ENCODE results near the gene WFDC10B.
"Not testable (repeated sequence)": the region's sequence is repeated elsewhere in the genome, so short reads cannot be mapped to it uniquely, and the experiment has no call there.

Gene WFDC10B

DNA sequence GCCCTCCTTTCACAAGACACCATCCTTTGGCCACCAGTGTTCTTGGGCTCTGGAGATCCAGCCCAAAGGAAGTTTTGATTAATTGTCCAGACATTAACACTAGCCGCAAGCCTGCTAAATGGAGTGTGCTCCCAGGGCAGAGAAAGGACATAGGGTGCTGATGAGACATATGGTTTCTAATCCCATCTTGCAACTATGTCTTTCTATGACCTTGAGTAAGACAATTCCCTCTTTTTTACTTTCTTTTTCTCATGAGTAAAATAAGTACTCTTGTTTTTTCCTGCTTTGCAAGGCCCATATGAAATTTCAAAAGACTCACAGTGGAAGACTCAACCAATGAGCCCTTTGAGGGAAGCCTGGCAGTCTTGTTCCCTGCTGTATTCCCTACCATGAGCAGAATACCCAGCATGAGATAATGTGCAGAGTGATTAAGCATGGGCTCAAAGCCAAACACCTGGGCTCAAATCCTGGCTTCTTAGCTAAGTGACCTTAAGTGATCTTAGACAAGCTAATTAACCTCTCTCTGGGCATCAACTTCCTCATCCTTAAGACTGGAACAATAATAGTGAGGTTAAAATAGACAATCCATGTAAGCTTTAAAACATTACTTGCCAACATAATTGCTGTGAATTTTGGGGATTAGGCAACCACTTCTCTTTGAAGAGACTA lies at the start of gene WFDC10B:
WFDC10B (minus strand) TSS at position 51 of the 669 bp plus-strand sequence. CDS start 19,027 bp downstream, outside the sequence.
- no peak for DNase-seq

DNA sequence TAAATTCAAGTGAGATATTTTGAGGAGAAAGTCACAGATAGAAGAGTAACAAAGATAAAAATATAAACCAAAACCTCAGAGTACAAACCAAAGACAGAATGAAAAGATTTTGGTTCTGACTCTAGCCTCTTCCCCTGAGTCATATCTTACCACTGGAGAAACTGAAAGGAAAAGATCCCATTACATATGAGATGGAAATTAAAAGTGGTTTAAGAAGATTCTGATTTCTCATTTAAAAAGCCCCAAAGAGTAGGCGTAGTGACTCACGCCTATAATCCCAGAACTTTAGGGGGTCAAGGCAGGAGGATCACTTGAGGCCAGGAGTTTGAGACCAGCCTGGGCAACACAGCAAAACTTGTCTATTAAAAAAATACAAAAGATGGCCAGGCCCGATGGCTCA lies 47.9 kb upstream of the WFDC10B start:
- DNase-seq = peak; percentile 21 to 43

DNA sequence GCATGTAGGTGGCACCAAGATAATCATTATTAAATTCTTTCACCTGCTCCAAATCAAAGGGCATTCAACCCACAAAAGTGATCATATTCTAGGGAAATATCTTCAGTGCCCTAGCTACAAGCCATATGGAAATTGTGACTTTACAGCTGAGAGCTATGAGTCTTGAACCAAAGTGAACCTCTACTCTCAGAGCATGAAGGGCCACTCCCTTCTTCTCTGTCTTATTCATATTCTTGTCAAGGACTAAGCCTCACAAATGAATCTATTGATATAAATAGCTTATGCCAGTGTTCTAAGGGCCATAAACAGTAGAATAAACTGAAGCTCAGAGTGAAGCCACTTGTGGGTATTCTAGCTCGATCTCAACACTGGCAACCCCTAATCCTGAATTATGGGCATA lies 46.9 kb upstream of the WFDC10B start:
- no peak for DNase-seq

DNA sequence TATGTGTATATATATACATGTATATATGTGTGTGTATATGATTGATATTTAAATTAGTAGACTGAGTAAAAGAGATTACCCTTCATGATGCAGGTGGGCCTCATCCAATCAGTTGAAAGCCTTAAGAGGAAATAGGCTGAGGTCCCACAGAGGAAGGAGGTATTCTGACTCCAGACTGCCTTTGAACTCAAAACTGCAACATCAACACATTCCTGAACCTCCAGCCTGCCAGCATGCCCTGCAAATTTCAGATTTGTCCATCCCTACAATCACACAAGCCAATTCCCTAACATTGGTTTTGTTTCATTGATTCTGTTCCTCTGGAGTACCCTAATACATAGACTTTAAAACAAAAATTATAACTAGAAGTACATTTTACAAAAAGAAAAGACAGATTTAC lies 40.2 kb upstream of the WFDC10B start:
- DNase-seq = no peak

DNA sequence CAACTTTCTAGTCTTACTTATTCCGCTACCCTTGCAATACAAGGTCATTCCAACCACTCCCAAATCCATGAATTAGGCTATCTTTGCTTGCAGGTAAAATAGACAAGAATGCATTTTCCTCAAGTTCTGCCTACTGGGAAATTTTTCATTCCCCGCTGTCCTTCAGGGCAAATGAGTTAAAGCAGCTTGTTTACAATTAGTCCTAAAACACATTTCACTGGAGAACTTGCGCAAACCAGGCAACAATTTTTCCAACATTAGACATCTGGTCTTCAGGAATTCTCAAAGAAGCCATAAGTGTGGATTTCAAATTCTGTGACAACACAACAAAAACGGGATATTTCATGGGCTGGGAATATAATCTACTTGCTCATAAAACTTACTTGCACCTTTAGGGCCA lies 37.8 kb upstream of the WFDC10B start:
- no peak for DNase-seq

DNA sequence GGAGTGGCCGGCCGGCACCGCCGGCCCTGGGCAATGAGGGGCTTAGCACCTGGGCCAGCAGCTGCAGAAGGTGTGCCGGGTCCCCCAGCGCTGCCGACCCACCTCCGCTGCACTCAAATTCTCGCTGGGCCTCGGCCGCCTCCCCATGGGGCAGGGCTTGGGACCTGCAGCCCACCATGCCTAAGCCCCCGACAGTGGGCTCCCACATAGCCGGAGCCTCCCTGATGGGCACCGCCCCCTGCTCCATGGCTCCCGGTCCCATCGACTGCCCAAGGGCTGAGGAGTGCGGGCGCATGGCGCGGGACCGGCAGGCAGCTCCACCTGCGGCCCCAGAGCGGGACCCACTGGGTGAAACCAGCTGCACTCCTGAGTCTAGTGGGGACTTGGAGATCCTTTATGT lies 31.2 kb upstream of the WFDC10B start:
- DNase-seq = no peak

DNA sequence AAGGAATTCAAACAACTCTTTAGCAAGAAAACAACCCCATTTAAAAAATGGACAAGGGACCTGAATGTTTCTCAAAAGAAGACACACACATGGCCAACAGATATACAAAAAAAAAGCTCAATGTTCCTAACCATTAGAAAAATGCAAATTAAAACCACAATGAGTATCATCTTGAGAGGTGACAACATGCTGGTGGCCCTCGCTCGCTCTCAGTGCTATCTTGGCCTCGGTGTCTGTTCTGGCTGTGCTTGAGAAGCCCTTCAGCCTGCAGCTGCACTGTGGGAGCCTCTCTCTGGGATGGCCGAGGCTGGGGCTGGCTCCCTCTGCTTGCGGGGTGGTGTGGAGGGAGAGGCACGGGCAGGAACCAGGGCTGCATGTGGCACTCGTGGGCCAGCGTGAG lies 30.7 kb upstream of the WFDC10B start:
- DNase-seq = no peak

DNA sequence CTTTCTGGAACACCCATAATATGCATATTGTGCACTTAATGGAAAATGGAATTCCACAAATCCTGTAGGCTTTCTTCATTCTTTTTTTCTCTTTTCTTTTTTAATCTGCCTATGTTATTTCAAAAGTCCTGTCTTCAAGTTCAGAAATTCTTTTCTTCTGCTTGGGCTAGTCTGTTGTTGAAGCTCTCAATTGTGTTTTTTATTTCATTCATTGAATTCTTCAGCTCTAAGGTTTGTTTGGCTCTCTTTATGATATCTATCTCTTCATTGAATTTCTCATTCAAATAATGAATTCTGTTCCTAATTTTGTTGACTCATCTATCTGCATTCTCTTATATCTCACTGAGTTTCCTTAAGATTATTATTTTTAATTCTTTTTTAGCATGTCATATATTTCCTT lies 27.4 kb upstream of the WFDC10B start:
- DNase-seq = no peak

DNA sequence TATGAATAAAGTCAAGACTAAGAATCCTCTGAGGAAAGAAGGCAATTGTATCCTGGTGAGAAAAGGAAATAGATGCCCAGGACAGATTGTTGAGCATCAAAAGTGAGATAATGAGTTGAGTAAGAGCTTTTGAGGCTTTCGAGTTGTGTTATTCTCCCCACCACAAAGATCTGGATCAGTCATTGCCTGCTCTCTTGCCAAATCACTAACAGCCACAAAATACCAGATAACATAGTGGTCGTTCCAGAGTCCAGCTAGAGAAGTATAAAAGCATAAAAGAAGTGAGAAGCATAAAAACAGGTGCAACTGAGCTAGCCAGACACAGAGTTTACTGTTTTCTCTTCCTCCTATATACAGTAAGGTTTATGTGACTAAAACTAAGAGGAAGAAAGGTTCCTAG lies 22.2 kb upstream of the WFDC10B start:
- no peak for DNase-seq

DNA sequence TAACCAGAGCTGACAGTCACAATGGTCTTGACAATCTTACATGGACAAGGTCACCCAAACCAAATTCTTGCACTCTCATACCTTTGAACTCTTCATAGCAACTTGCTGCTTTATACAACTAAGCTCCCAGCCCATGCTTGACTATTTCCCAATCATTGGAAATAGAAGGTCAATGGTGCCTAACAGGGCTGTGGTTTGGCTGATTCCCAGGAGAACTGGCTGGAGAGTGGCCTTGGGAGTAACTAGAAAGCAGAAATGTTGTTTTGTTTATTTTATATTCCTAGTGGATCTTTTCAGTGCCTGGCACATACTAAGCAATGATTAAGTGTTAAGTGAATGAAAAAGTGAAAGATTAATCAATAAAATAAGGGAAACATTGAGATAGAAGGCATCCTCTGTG lies 20.3 kb upstream of the WFDC10B start:
- no peak for DNase-seq

DNA sequence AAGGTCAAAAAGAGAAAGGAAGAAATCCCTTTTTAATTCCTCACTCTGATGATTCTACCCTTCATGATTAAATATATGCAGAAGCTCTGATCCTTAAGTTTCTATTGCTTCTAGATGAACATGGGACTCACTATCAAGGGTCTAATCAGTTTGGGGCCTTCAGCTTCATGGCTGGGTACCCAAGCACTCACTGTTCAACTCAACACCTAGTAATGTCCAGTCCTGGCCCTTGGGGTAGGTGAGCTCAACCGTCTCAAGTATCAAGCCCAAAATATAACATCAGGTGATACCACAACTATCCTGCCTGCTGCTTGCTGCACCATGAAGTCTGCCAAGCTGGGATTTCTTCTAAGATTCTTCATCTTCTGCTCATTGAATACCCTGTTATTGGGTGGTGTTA lies 17.2 kb upstream of the WFDC10B start, which contains the start of gene SPINT4:
SPINT4 (plus strand) TSS at position 301 of the 400 bp plus-strand sequence; CDS start at position 322, 21 bp downstream.
- DNase-seq = no peak

DNA sequence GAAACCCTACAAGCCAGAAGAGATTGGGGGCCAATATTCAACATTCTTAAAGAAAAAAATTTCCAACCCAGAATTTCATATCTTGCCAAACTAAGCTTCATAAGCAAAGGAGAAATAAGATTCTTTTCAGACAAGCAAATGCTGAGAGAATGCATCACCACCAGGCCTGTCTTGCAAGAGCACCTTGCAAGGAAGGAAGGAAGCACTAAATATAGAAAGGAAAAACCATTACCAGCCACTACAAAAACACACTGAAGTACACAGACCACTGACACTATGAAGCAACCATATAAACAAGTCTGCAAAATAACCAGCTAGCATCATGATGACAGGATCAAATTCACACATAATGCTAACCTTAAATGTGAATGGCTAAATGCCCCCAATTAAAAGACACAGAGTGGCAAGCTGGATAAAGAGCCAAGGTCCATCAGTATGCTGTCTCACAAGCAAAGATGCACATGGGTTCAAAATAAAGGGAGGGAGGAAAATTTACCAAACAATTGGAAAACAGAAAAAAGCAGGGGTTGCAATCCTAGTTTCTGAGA lies 11.4 kb upstream of the WFDC10B start:
- not testable (repeated sequence) for DNase-seq

DNA sequence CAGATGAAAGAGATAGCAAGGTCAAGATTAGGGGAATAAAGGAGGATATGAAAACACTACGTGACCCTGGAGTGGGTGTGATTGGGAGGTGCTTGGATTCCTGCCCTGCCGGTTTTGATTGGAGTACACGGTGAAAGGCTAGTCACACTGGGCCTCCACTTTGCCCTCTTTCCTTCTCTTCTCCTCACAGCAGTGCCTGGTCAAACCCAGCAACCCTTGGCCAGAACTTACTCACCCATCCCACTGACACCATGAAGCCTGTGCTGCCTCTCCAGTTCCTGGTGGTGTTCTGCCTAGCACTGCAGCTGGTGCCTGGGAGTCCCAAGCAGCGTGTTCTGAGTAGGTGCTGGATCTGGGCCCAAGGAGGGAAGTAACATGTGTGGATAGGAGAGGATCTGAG lies 2.9 kb downstream of the WFDC10B start, which contains the start of gene WFDC13:
WFDC13 (plus strand) TSS at position 166 of the 400 bp plus-strand sequence; CDS start at position 252, 86 bp downstream.
- DNase-seq = no peak

DNA sequence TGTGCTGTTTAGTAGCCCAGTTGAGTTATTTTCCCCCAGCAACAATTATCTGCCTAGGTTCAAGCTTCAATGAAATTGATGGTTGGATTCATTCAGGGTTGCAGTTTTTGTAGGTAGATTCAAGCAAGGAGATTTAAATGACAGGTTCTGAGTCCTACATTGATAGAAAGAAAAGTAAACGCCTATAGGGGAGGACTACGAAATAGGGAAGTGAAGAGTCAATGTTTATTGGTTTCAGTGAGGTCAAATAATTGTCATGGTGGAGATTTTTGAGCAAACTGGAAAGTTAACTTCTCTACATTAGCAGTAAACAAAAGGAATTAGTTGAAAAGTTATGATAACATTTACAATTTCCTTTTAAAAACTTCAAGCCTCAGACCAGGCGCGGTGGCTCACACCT lies 3.7 kb downstream of the WFDC10B start:
- no peak for DNase-seq

DNA sequence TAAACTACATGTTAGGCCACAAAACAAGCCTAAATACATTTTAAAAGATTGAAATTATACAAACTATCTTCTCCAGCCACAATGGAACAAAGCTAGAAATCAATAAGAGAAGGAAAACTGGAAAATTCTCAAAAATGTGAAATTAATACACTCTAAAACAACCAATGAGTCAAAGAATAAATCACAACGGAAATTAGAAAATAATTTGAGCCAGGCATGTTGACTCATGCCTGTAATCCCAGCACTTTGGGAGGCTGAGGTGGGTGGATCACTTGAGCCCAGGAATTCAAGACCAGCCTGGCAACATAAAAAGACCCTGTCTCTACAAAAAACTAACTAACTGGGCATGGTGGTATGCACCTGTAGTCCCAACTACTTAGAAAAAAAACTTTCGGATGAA lies 9.3 kb downstream of the WFDC10B start:
- DNase-seq = no peak

DNA sequence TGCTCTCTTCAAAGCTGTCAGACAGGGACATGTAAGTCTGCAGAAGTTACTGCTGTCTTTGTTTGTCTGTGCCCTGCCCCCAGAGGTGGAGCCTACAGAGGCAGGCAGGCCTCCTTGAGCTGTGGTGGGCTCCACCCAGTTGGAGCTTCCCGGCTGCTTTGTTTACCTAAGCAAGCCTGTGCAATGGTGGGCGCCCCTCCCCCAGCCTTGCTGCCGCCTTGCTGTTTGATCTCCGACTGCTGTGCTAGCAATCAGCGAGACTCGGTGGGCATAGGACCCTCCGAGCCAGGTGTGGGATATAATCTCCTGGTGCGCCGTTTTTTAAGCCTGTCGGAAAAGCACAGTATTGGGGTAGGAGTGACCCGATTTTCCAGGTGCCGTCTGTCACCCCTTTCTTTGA lies 11.5 kb downstream of the WFDC10B start:
- not testable (repeated sequence) for DNase-seq

DNA sequence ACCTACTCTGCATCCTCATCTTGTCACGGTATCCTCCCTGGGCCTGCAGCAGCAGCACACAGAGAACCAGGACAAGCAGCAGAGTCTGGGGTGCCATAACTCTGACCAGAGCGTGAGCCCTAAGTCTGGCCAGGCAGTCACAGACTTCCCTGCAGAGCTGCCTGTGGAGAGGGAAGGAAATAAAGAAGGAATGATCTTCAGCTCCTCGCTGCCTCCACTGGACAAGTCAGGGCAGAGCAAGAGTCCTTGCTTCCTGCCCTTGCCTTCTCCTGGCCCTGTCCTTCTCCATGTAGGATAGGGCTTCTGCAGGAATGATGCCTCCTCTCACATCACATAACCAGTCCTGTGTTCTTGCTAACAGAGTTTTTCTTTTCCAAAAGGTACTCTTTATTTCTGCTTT lies 18.9 kb downstream of the WFDC10B start:
- peak in 1 of 2 donors; percentile 8 for DNase-seq

DNA sequence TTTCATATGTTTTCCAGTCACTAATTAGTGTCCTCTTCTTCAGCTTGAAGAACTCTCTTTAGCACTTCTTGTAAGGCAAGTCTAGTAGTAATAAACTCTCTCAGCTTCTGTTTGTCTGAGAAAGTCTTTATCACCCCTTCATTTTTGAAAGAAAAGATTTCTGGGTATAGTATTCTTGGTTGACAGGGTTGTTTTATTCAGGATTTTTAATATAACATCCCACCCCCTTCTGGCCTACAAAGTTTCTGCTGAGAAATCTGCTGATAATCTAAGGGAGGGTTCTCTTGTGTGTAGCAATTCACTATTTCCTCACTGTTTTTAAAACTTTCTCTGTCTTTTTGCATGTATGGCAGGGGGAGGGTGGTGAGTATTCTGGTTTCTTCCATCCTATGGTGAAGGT lies 25.2 kb downstream of the WFDC10B start:
- DNase-seq = no peak

DNA sequence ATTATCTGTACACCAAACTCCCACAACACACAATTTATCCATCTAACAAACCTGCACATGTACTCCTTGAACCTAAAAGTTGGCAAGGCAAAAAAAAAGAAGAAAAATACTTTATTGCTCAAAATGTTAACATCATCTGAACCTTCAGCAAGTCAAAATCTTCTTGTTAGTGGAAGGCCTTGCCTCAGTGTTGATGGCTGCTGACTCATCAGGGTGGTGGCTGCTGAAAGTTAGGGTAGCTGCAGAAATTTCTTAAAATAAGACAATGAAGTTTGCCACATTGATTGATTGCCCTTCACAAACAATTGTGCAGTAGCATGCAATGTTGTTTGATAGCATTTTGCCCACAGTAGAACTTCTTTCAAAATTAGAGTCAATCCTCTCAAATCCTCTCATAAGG lies 32.1 kb downstream of the WFDC10B start:
- DNase-seq = no peak

DNA sequence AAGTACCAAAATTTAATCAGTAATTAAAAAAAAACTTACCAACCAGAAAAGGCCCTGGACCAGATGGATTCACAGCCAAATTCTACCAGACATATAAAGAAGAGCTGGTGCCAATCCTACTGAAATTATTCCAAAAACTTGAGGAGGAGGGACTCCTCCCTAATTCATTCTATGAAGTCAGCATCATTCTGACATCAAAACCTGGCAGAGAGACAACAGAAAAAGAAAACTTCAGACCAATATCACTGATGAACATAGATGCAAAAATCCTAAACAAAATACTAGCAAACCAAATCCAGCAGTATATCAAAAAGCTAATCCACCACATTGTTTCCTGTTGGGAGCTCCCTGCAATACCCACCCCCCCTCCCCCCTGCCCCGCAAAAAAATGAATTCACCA lies 34.7 kb downstream of the WFDC10B start, which contains the start of gene WFDC11:
WFDC11 (minus strand) TSS at position 101 of the 400 bp plus-strand sequence. CDS start 19,639 bp downstream, outside the sequence.
- no peak for DNase-seq

DNA sequence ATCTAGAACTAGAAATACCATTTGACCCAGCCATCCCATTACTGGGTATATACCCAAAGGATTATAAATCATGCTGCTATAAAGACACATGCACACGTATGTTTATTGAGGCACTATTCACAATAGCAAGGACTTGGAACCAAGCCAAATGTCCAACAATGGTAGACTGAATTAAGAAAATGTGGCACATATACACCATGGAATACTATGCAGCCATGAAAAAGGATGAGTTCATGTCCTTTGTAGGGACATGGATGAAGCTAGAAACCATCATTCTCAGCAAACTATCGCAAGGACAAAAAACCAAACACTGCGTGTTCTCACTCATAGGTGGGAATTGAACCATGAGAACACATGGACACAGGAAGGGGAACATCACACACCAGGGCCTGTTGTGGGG lies 47.8 kb downstream of the WFDC10B start:
- not testable (repeated sequence) for DNase-seq

DNA sequence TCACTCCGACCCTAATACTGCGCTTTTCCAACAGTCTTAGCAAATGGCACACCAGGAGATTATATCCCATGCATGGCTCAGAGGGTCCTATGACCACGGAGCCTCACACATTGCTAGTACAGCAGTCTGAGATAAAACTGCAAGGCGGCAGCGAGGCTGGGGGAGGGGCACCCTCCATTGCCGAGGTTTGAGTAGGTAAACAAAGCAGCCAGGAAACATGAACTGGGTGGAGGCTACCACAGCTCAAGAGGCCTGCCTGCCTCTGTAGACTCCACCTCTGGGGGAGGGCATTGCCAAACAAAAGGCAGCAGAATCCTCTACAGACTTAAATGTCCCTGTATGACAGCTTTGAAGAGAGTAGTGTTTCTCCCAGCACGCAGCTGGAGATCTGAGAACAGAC lies 53.1 kb downstream of the WFDC10B start:
- DNase-seq = not testable (repeated sequence)

DNA sequence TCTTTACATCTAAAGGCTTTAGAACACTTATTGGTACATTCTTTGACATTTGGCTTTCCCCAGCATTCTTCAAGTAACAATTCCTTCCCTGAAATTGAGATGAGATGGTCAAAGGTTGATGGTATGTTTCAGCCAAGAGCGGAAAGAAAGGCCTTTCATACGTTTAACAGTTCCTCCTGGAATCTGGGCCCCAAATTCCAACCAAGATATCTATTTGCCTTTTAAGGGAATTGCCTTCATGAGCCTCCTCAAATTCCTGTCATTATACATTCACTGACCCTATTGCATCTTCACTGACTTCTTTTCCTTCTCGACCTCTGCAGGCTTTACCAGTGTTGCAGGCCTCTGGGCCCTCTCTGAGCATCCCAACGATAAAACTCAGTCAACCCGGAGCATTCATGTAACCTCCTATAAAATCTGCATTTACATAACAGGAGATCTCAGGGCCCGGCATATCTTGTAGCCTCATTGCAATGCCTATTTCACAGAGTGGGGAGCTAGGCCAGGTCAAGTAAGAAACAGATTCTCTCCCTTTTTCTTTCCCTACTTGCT lies 55.4 kb downstream of the WFDC10B start:
- no peak for DNase-seq

DNA sequence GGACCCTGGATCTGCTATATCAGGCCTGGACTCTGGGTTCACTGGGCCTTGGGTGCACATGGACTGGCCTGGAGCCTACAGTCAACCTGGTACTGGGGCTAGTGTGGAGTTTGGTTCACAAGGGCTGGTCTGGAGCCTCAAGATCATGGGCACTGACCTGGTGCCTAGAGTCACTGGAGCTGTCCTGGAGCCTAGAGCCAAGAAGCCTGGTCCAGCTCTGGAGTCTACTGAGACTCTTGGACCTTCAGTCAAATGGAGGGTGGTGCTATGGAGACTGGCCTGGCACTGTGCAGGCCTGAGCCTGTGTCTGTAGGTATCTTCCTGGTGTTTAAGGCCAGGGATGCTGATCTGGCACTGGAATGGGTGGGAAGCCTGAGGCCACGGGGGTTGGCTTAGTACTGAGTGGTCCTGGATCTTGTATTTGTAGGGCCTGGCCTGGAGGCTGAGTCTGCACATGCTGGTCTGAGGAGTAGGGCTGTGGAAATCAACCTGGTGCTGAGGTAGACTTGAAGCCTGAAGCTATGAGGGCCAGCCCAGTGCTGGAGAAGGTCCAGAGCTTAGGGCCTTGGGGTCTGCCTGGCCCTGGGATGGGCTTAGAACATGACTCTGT lies 57.3 kb downstream of the WFDC10B start:
- DNase-seq = no peak
